ENCODE measurements around the gene PEX1. TPM values are rescaled to one million over a fixed set of nuclear protein-coding genes. Genes with fewer than 3 reads are reported as not detected.

Gene PEX1
- total and polyA plus RNA-seq, 2 of the 4 experiments (the other 2 are of a cell fraction): 8.1 to 12.7 TPM

DNA sequence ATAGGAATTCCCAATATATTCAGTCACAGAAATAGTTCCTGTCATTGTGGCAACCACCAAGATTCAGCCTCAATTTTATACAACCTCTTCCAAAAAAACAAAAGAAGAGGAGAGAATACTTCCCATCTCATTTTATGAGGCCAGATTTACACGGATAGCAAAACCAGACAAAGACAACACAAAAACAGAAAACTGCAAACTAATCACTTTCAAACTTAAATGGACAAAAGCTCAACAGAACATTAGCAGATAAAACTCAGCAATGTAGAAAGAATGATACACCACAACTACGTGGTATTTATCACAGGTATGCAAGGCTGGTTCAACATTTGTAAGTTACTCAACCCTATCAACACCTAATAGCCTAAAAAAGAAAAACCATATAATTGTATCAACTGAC, 22.0 kb downstream of the PEX1 start:
- H3K4me2 ChIP-seq (ENCODE audit: low read depth, low read length): no peak overlapping the region
- H2AK5ac ChIP-seq (ENCODE audit: low read depth, low read length): no peak overlapping the region
- dilution Hi-C loops (cut with HindIII; ENCODE audit: low sequenced_read_pairs, unreplicated experiment): no loop called here
- intact Hi-C loops (cut with micrococcal nuclease): no loop called here
- H3K27me3 ChIP-seq (ENCODE audit: control insufficient read depth, insufficient read depth, low read length): no peaks in the 10 kb centered on the region
- ChIA-PET CTCF (interaction anchor here (0.6 to 0.7 kb wide), 2 partner anchors 10 to 372 kb away, joined by 3 to 4 read pairs; partner anchors contain the start of gene CYP51A1), POLR2A (ENCODE audit: unreplicated experiment) (interaction anchor here (0.7 kb wide), 1 partner anchor 12 kb away, joined by 3 read pairs; no protein-coding TSS in a partner anchor)
- H3K4me1 ChIP-seq (ENCODE audit: control insufficient read depth, insufficient read depth, low read length): no peaks in the 10 kb centered on the region
- H3K56ac ChIP-seq (ENCODE audit: extremely low read depth, insufficient read depth, low read length): no peak overlapping the region
- no peak overlapping the region for H3K18ac ChIP-seq (ENCODE audit: low read depth, low read length)
- H3K9me1 ChIP-seq (ENCODE audit: insufficient read depth, low read length): no peaks in the 10 kb centered on the region; the same call in 1 of the 2 replicates
- no CpG with 5 or more reads among the region's 2 CpGs for WGBS, 2 experiments (ENCODE audit: extremely low coverage in 2 of 2, insufficient read length in 1 of 2)
- DNase-seq: no peak
- H3K27ac ChIP-seq (ENCODE audit: insufficient read depth, low read length): no peak overlapping the region
- no peak overlapping the region for H2AFZ ChIP-seq (replicated peaks; ENCODE audit: low read length, poor library complexity)
- ATAC-seq (ENCODE audit: low read depth): no peak
- no peaks in the 10 kb centered on the region for H4K20me1 ChIP-seq (ENCODE audit: insufficient read depth, low read length)
- no peaks in the 10 kb centered on the region for H3K79me1 ChIP-seq (ENCODE audit: low read depth in 1 of 2, low read length in 2 of 2)
- H3K9me3 ChIP-seq (ENCODE audit: control insufficient read depth, insufficient read depth, low read length): no peaks in the 10 kb centered on the region
- BruUV-seq (replicated peaks): no TSS peak
- H2BK5ac ChIP-seq (ENCODE audit: low read depth, low read length, poor library complexity, severe bottlenecking): no peak overlapping the region
- H4K91ac ChIP-seq (ENCODE audit: insufficient read depth, low read depth, low read length): no peak overlapping the region
- H3K4me3 ChIP-seq (ENCODE audit: insufficient read depth, low read depth, low read length): no peak overlapping the region
- no peak overlapping the region for H4K5ac ChIP-seq (ENCODE audit: low read depth, low read length)
- H3K9ac ChIP-seq (ENCODE audit: low read depth, low read length): no peak overlapping the region
- no peak overlapping the region for H2BK120ac ChIP-seq (ENCODE audit: low read depth, low read length)
- TF ChIP-seq FOS (IDR thresholded peaks at IDR 0.05; ENCODE audit: low read depth, low read length): no peak
- TF ChIP-seq MAFK (IDR thresholded peaks at IDR 0.05; ENCODE audit: low read depth, low read length): peak; percentile 56
- TF ChIP-seq RFX5 (IDR thresholded peaks at IDR 0.05; ENCODE audit: low read depth, low read length): no peak
- TF ChIP-seq CEBPB (IDR thresholded peaks at IDR 0.05; ENCODE audit: low read depth, low read length): no peak
- no peak overlapping the region for H3K14ac ChIP-seq (replicated peaks; ENCODE audit: low read depth, low read length)
- H2BK20ac ChIP-seq (ENCODE audit: low read depth, low read length): no peak overlapping the region
- no peak overlapping the region for H3K23ac ChIP-seq (ENCODE audit: low read depth, low read length)
- H2BK15ac ChIP-seq (ENCODE audit: low read depth, low read length): no peak overlapping the region
- no peak overlapping the region for H2AK9ac ChIP-seq (replicated peaks; ENCODE audit: low read depth, low read length, poor library complexity)
- no peak overlapping the region for H3K4ac ChIP-seq (ENCODE audit: low read depth, low read length)
- H3K36me3 ChIP-seq (ENCODE audit: control insufficient read depth, insufficient read depth, low read length): peaks cover 8% of the 10 kb centered on the region
- H4K8ac ChIP-seq (ENCODE audit: low read depth in 2 of 2, low read length in 2 of 2): no peak overlapping the region
- in situ Hi-C loops (cut with MboI; ENCODE audit: low sequenced_read_pairs): no loop called here

Measured in IMR-90 (cell line).